Activated naive CD8-positive, alpha-beta T cell treated with anti-CD3 and anti-CD28 coated beads, Interleukin-2, amount 10 ng/mL, durations not matched to agents 7 days and 5 days (primary cell): ENCODE results near the gene KPNA4. TPM values are rescaled to one million over a fixed set of nuclear protein-coding genes. Genes with fewer than 3 reads are reported as not detected.
A peak's percentile ranks its signal among the peaks of the same experiment; 100 is the strongest.
"Not testable (repeated sequence)": the region's sequence is repeated elsewhere in the genome, so short reads cannot be mapped to it uniquely, and the experiment has no call there.

Source experiments
- ATAC-seq: fragments of 150-1000 bp; cut with Tn5 transposase; one replicate; pipeline ENCODE4 v1.10.0; 2021; ENCODE audit warnings: low read depth, moderate library complexity
- POLR2A ChIA-PET: fragments of 350-600 bp; sonication (Branson Sonifier 250); formaldehyde crosslinking; loops from one replicate; lab custom pipeline; 2021; ENCODE audit warnings: antibody characterized with exemption; lab: Charles Lee
- DNase-seq: peaks from one replicate; pipeline ENCODE4 v3.0.0; 2021
- H3K27ac Mint-ChIP-seq: one replicate; pipeline ENCODE4 v1.8.0; 2022; ENCODE audit warnings: mild to moderate bottlenecking, mixed read lengths
- H3K27me3 Mint-ChIP-seq: one replicate; pipeline ENCODE4 v1.8.0; 2022; ENCODE audit warnings: mild to moderate bottlenecking, moderate library complexity, mixed read lengths
- H3K36me3 Mint-ChIP-seq: one replicate; pipeline ENCODE4 v1.8.0; 2021; ENCODE audit warnings: mild to moderate bottlenecking, mixed read lengths
- H3K4me1 Mint-ChIP-seq: one replicate; pipeline ENCODE4 v1.8.0; 2021; ENCODE audit warnings: mixed read lengths
- H3K4me3 Mint-ChIP-seq: one replicate; pipeline ENCODE4 v1.8.0; 2022; ENCODE audit warnings: mild to moderate bottlenecking, moderate library complexity, mixed read lengths
- H3K9me3 Mint-ChIP-seq: one replicate; pipeline ENCODE4 v1.8.0; 2021; ENCODE audit warnings: mixed read lengths
- total RNA-seq, 2 experiments: library from RNA; stranded (reverse); gene quantifications; one replicate each; pipeline ENCODE4 v1.2.3, GENCODE V29; 2021

Gene KPNA4
- total RNA-seq, 2 experiments from 2014 or later: 36.0 to 36.7 TPM

DNA sequence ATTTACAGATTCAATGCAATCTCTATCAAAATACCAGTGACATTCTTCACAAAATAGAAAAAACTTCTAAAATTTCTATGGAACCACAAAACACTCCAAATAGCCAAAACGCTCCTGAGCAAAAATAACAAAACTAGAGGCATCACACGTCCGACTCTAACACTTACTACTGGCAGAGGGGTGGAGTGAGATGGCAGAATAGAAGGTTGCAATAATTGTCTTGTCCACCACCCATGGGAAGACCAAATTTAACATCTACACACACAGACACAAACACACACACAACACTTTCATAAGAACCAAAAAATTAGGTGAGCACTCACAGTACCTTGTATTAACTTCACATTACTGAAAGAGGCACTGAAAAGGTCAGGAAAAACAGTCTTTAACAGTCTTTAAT is 21.3 kb upstream of the KPNA4 start:
- Mint-ChIP-seq H3K36me3 (peaks cover under 1% of the 10 kb centered on the region), H3K27me3 (peaks cover 26% of the 10 kb centered on the region), H3K9me3 (peaks cover 2% of the 10 kb centered on the region), H3K4me3 (no peak overlapping the region), H3K27ac (no peak overlapping the region), H3K4me1 (no peaks in the 10 kb centered on the region)
- ATAC-seq: no peak
- POLR2A ChIA-PET: no interaction called here
- no peak for DNase-seq

DNA sequence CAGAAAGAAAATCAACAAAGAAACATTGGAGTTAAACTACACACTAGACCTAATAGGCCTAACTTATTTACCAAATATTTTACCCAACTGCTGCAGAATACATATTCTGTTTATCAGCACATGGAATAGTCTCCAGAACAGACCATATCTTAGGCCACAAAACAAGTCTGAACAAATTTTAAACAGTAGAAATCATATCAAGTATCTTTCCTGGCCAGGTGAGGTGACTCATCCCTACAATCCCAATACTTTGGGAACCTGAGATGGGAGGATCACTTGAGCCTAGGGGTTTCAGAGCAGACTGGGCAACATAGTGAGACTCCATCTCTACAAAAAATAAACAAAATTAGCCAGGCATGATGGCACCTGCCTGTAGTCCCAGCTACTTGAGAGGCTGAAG is 18.1 kb upstream of the KPNA4 start:
- Mint-ChIP-seq H3K36me3 (peaks cover 2% of the 10 kb centered on the region), H3K27ac (no peak overlapping the region), H3K27me3 (peaks cover 26% of the 10 kb centered on the region), H3K4me3 (no peak overlapping the region), H3K9me3 (peaks cover 6% of the 10 kb centered on the region), H3K4me1 (no peaks in the 10 kb centered on the region)
- POLR2A ChIA-PET: no interaction called here
- DNase-seq (no peak), ATAC-seq (no peak)

DNA sequence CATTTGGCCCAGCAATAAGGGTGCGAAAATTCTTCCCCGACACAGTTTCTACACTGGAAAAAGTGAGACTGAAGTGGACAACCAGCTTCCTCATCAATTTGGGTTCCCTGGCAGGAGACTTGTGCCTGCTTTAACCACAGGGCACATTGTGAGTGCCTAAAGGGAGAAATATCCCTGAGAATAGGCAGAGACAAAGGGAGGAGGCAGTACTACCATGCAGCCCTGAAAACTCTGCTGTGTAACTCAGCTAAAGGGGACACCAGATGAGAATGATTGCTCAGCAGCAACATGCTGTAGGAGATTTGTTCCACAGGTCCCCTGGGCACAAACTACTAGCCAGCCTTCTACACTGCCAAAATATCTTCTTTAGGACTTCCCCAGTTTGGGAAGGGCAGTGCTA is 15.6 kb upstream of the KPNA4 start:
- peaks cover 2% of the 10 kb centered on the region for H3K36me3 Mint-ChIP-seq
- ATAC-seq (no peak), DNase-seq (no peak)
- peaks cover 20% of the 10 kb centered on the region for H3K27me3 Mint-ChIP-seq
- H3K4me1 Mint-ChIP-seq: no peaks in the 10 kb centered on the region
- H3K9me3 Mint-ChIP-seq: peaks cover 6% of the 10 kb centered on the region
- no peak overlapping the region for H3K27ac Mint-ChIP-seq
- POLR2A ChIA-PET: no interaction called here
- H3K4me3 Mint-ChIP-seq: no peak overlapping the region

DNA sequence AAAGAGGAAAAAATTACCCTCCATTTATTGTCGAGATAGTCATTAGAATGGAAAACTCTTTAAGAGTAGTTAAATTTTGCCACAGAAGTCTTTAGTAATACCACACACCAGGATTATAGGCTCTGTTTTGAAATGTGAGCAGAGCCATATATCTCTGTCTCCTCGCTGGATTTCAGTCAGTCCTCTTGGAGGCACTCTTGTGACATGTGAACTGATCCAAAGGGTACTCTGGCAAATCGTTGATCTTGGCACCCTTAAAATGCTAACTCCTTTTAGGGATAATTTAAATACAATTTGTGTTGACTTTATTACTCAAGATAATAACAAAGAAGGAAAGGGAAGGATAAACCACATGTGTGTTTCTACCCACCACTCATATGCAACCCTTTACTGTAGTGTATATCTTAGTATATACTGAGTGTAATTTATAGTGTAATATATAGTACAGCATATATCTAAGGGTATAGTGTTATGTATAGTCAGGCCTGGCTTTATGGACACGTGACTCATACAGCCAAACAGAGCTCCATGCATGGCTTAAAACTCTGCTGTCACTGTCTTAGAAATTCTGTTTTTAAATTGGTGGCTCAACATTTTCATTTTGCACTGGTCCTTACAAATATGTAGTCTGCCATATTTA is 12.3 kb upstream of the KPNA4 start:
- POLR2A ChIA-PET: no interaction called here
- DNase-seq: no peak
- H3K27me3 Mint-ChIP-seq: peaks cover 14% of the 10 kb centered on the region
- peaks cover 2% of the 10 kb centered on the region for H3K36me3 Mint-ChIP-seq
- H3K4me3 Mint-ChIP-seq: no peak overlapping the region
- peaks cover 6% of the 10 kb centered on the region for H3K9me3 Mint-ChIP-seq
- ATAC-seq: no peak
- peaks cover 1% of the 10 kb centered on the region for H3K4me1 Mint-ChIP-seq
- H3K27ac Mint-ChIP-seq: no peak overlapping the region

DNA sequence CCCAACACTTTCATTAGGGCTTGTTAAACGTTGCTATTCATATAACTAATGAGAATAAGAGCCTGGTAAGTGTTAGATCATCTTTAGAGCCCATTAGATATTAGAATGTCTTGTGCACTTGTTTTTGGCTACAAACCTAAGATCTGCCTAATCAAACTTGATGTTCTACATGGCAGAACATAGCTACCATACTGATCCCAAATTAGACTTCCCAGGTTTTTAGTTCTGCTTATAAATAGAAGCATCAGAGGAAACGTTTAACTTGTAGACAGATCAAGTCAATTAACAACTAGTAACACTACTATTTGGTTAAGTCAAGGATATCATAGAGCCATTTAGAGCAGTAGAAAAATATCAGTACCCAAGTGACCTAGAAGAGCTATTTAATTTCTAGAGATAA is 11.7 kb upstream of the KPNA4 start:
- POLR2A ChIA-PET: no interaction called here
- H3K9me3 Mint-ChIP-seq: peaks cover 6% of the 10 kb centered on the region
- peaks cover 2% of the 10 kb centered on the region for H3K36me3 Mint-ChIP-seq
- ATAC-seq (no peak), DNase-seq (no peak)
- H3K4me1 Mint-ChIP-seq: peaks cover 1% of the 10 kb centered on the region
- H3K27me3 Mint-ChIP-seq: peaks cover 10% of the 10 kb centered on the region
- no peak overlapping the region for H3K27ac Mint-ChIP-seq
- H3K4me3 Mint-ChIP-seq: no peak overlapping the region

DNA sequence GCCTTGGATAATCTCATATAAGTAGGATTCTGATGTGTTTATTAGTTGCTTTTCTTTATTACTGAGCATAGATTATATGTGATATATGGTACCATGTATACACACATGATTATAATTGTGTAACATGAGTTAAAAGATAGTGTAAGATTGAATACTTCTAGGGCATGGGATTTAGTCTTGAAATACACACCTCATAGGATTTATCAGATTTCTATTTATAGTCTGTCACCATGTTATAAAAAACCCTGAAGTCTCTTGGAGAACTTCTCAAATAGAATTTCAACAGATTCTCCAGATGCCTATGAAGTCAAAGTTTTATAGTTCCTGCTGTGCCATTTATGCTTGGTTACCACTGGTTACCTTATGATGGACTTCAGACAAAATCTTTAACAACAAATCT is 11.2 kb upstream of the KPNA4 start:
- H3K4me3 Mint-ChIP-seq: no peak overlapping the region
- ATAC-seq (no peak), DNase-seq (no peak)
- H3K27me3 Mint-ChIP-seq: peaks cover 5% of the 10 kb centered on the region
- no peak overlapping the region for H3K27ac Mint-ChIP-seq
- peaks cover 1% of the 10 kb centered on the region for H3K4me1 Mint-ChIP-seq
- H3K36me3 Mint-ChIP-seq: peaks cover under 1% of the 10 kb centered on the region
- peaks cover 4% of the 10 kb centered on the region for H3K9me3 Mint-ChIP-seq
- POLR2A ChIA-PET: no interaction called here

DNA sequence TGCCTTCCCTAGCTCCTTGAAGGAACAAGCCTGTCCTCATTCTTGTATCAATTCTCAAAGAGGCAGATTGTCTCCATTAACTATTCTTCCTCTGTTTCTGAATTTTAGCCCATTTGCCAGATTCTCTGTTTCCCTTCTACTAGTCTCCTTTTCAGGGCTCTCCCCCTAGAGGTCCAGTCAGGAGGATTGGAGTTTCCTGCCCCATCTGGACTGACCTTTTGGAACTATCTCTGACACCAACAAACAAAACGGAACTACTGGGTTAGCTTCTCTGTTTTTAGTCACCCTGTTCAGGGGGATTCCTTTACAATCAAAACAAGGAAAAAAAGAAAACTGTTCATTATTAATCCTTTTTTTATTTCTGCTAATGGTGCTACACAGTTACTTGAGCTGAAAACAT is 10.2 kb upstream of the KPNA4 start:
- Mint-ChIP-seq H3K4me1 (peaks cover 1% of the 10 kb centered on the region), H3K9me3 (no peaks in the 10 kb centered on the region), H3K27me3 (peaks cover 5% of the 10 kb centered on the region), H3K4me3 (no peak overlapping the region), H3K27ac (no peak overlapping the region), H3K36me3 (no peaks in the 10 kb centered on the region)
- POLR2A ChIA-PET: no interaction called here
- ATAC-seq: no peak
- no peak for DNase-seq

DNA sequence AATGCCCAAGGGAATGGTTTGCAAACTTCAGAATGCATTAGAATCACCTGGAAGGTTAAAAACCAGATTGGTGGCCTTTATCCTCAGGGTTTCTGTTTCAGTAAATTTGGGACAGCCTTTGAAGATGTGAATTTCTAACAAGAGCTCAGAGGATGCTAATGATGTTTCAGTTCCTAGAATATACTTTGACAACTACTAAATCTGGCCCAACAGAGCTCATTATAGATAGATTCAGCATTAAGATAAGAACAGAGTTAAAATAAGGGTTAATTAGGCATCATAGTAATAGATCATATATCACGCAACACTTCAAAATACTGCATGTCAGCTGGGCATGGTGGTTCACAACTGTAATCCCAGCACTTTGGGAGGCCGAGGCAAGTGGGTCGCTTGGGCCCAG is 9.3 kb upstream of the KPNA4 start:
- Mint-ChIP-seq H3K9me3 (no peaks in the 10 kb centered on the region), H3K27me3 (peaks cover 3% of the 10 kb centered on the region), H3K36me3 (no peaks in the 10 kb centered on the region), H3K27ac (no peak overlapping the region), H3K4me1 (peaks cover 1% of the 10 kb centered on the region), H3K4me3 (no peak overlapping the region)
- ATAC-seq (no peak), DNase-seq (no peak)
- POLR2A ChIA-PET: no interaction called here

DNA sequence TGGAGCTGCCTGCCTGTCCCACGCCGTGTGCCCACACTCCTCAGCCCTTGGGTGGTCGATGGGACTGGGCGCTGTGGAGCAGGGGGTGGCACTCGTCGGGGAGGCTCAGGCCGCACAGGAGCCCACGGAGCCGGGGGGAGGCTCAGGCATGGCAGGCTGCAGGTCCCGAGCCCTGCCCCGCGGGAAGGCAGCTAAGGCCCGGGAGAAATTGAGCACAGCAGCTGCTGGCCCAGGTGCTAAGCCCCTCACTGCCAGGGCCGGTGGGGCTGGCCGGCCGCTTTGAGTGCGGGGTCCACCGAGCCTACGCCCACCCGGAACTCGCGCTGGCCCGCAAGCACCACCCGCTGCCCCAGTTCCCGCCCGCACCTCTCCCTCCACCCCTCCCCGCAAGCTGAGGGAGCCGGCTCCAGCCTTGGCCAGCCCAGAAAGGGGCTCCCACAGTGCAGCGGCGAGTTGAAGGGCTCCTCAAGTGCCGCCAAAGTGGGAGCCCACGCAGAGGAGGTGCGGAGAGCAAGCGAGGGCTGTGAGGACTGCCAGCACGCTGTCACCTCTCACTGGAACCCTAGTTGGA is 8.7 kb upstream of the KPNA4 start:
- DNase-seq, H3K27me3 Mint-ChIP-seq, H3K4me1 Mint-ChIP-seq, H3K4me3 Mint-ChIP-seq, H3K9me3 Mint-ChIP-seq, H3K27ac Mint-ChIP-seq, ATAC-seq, POLR2A ChIA-PET, H3K36me3 Mint-ChIP-seq: not testable (repeated sequence)

DNA sequence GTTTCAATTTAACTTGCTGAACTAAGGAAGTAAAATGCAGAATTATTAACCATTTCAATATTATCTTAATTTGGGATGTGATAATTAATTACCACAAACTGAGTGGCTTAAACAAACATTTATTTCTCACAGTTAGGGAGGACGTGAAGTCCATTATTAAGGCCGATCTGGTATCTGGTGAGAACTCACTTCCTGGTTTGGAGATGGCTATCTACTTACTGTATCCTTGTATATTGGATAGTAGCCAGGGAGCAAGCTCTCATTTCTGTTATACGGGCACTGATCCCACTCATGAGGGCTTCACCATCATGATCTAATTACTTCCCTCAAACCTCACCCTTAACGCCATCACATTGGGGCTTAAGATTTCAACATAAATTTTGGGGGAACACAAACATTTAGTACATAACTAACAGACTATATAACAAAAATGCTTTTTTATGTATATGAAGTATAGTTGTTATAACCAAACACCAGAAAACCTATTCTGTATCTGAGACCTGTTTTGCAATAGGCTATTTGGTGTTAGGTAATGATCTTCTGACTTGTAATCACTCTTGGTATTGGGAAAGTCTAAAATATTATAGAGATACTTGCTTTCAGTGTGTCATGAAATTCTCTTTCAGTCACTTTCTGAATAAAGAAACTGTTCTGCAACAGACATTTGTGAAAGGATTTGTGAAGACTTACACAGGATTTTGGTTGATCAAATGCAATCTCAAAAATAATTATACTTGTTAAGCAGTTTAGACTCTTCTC is 4.7 kb upstream of the KPNA4 start:
- H3K4me1 Mint-ChIP-seq: peaks cover 13% of the 10 kb centered on the region
- POLR2A ChIA-PET: no interaction called here
- no peaks in the 10 kb centered on the region for H3K9me3 Mint-ChIP-seq
- no peak overlapping the region for H3K27ac Mint-ChIP-seq
- no peak for ATAC-seq
- no peak overlapping the region for H3K4me3 Mint-ChIP-seq
- peaks cover 10% of the 10 kb centered on the region for H3K36me3 Mint-ChIP-seq
- DNase-seq: no peak
- peaks cover 3% of the 10 kb centered on the region for H3K27me3 Mint-ChIP-seq

DNA sequence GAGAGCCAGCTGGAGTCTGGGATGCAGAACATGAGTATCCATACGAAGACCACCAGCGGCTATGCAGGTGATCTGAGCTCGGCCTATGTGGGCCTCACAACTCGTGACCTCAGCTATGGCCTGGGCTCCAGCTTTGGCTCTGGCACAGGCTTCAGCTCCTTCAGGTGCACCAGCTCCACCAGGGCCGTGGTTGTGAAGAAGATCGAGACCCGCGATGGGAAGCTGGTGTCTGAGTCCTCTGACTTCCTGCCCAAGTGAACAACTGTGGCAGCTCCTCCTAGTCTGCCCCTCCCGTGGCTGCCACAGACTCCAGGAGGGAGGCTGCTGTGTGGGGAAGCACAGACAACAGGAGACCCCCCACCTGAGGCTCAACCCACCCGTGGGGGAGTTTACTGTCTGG is 3.6 kb upstream of the KPNA4 start:
- POLR2A ChIA-PET: interaction anchor here (1.1 kb wide), 1 partner anchor 120 kb away, joined by 4 read pairs; the partner anchor contains the start of gene TRIM59

DNA sequence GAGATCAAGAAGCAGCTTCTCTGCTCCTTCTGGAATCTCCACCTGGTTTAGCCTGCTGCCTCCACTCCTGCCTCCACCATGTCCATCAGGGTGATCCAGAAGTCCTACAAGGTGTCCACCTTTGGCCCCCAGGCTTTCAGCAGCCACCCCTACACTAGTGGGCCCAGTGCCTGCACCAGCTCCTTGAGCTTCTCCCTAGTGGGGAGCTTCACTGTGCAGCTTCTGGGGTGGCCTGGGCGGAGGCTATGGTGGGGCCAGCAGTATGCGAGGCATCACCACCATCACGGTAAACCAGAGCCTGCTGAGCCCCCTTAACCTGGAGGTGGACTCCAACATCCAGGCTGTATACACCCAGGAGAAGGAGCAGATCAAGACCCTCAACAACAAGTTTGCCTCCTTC is 2.4 kb upstream of the KPNA4 start:
- no peak overlapping the region for H3K4me3 Mint-ChIP-seq
- DNase-seq: no peak
- peaks cover 17% of the 10 kb centered on the region for H3K36me3 Mint-ChIP-seq
- peaks cover 26% of the 10 kb centered on the region for H3K4me1 Mint-ChIP-seq
- H3K27me3 Mint-ChIP-seq: peaks cover 3% of the 10 kb centered on the region
- POLR2A ChIA-PET: no interaction called here
- ATAC-seq: no peak
- no peak overlapping the region for H3K27ac Mint-ChIP-seq
- no peaks in the 10 kb centered on the region for H3K9me3 Mint-ChIP-seq

More for the DNA sequence above, 3.6 kb upstream of the KPNA4 start:
- Mint-ChIP-seq H3K27me3 (peaks cover 3% of the 10 kb centered on the region), H3K27ac (no peak overlapping the region), H3K36me3 (peaks cover 10% of the 10 kb centered on the region), H3K4me3 (no peak overlapping the region), H3K4me1 (peaks cover 18% of the 10 kb centered on the region), H3K9me3 (no peaks in the 10 kb centered on the region)
- ATAC-seq: no peak
- peak; percentile 33 for DNase-seq

DNA sequence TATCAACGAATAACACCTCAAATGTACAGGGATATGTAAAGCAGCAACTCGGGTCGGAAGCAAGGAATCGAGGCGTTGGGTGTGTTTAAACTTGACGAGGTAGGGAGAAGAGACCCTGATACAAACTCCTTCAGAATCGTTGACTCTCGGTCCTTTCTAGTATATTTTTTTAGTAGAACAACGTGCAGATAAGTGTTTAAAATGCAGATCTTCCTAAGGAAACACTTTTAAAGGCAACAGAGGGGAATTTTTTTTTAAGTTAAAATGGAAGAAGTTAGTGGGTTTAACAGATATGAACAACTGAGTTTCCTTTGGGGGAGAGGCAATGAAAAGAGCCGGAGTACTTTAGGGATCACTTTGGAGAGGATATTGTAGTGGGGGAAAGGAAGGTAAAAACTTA is 1.1 kb upstream of the KPNA4 start:
- peaks cover 38% of the 10 kb centered on the region for H3K4me1 Mint-ChIP-seq
- H3K27ac Mint-ChIP-seq: no peak overlapping the region
- ATAC-seq (no peak), DNase-seq (no peak)
- H3K9me3 Mint-ChIP-seq: no peaks in the 10 kb centered on the region
- H3K27me3 Mint-ChIP-seq: peaks cover 3% of the 10 kb centered on the region
- POLR2A ChIA-PET: interaction anchor here (1.6 to 2.0 kb wide), 2 partner anchors 117 to 189 kb away, joined by 4 to 13 read pairs; partner anchors contain the start of gene TRIM59
- peak overlapping the region; percentile 96 for H3K4me3 Mint-ChIP-seq
- H3K36me3 Mint-ChIP-seq: peaks cover 18% of the 10 kb centered on the region
